H54 (cell line): ENCODE data around the gene KCNAB2.
"Not testable (repeated sequence)": the region's sequence is repeated elsewhere in the genome, so short reads cannot be mapped to it uniquely, and the experiment has no call there.

ENCODE experiments used
- DNase-seq: peaks from one replicate; pipeline ENCODE4 v3.0.0; 2011; ENCODE audit warnings: low spot score, mixed read lengths; ENCODE audit not compliant: insufficient read length
- FAIRE-seq: peaks from 3 replicates; lab custom pipeline; 2011; peaks lifted over from hg19 to GRCh38; lab: Jason Lieb, UNC
- POLR2A ChIP-seq: IDR thresholded peaks from 2 replicates; pipeline ENCODE4 v1.6.1; 2011; ENCODE audit warnings: low read depth, mild to moderate bottlenecking, low read length

KCNAB2 gene

GRCh38 chr1:6016191-6016865 lies 29.4 kb upstream of the KCNAB2 start:
- FAIRE-seq (no peak), DNase-seq (peak; percentile 67)
- no peak for TF ChIP-seq POLR2A

- not testable (repeated sequence) for FAIRE-seq, DNase-seq
These were observed 28.0 kb upstream of the KCNAB2 start for GRCh38 chr1:6017654-6018053.

- TF ChIP-seq POLR2A: no peak
- no peak for FAIRE-seq
- DNase-seq: no peak
These were observed 26.4 kb upstream of the KCNAB2 start for GRCh38 chr1:6019166-6019845.

- TF ChIP-seq POLR2A: no peak
- no peak for FAIRE-seq
- DNase-seq: no peak
These were observed 23.5 kb upstream of the KCNAB2 start for GRCh38 chr1:6022193-6022592.

- DNase-seq (no peak), FAIRE-seq (no peak)
- TF ChIP-seq POLR2A: no peak
These were observed 22.3 kb upstream of the KCNAB2 start for GRCh38 chr1:6023346-6023745.

- FAIRE-seq (no peak), DNase-seq (no peak)
- TF ChIP-seq POLR2A: no peak
These were observed 21.3 kb upstream of the KCNAB2 start for GRCh38 chr1:6024376-6024775.

- no peak for TF ChIP-seq POLR2A
- DNase-seq: peak; percentile 64
- no peak for FAIRE-seq
These were observed 20.2 kb upstream of the KCNAB2 start for GRCh38 chr1:6025269-6026094.

GRCh38 chr1:6026095-6026809 lies 19.4 kb upstream of the KCNAB2 start:
- no peak for TF ChIP-seq POLR2A
- DNase-seq (no peak), FAIRE-seq (no peak)

GRCh38 chr1:6027591-6027990 lies 18.1 kb upstream of the KCNAB2 start:
- no peak for DNase-seq
- TF ChIP-seq POLR2A: no peak
- FAIRE-seq: no peak

- TF ChIP-seq POLR2A: no peak
- DNase-seq: no peak
- FAIRE-seq: no peak
These were observed 17.4 kb upstream of the KCNAB2 start for GRCh38 chr1:6028042-6028850.

- FAIRE-seq (no peak), DNase-seq (no peak)
- no peak for TF ChIP-seq POLR2A
These were observed 16.3 kb upstream of the KCNAB2 start for GRCh38 chr1:6029351-6029750.

GRCh38 chr1:6030132-6030531 lies 15.6 kb upstream of the KCNAB2 start:
- no peak for TF ChIP-seq POLR2A
- FAIRE-seq (no peak), DNase-seq (no peak)
